ENCODE data around the gene MCC.
"Not testable (repeated sequence)": the region's sequence is repeated elsewhere in the genome, so short reads cannot be mapped to it uniquely, and the experiment has no call there.

Gene MCC

GRCh38 chr5:113425909-113426308 lies 62.3 kb downstream of the MCC start:
- no peak for DNase-seq (ENCODE audit: low read depth)

GRCh38 chr5:113421693-113422092 lies 66.6 kb downstream of the MCC start:
- DNase-seq (ENCODE audit: low read depth), result no peak

- DNase-seq (ENCODE audit: low read depth), result no peak
Measured at GRCh38 chr5:113405530-113405929, 82.7 kb downstream of the MCC start.

DNA sequence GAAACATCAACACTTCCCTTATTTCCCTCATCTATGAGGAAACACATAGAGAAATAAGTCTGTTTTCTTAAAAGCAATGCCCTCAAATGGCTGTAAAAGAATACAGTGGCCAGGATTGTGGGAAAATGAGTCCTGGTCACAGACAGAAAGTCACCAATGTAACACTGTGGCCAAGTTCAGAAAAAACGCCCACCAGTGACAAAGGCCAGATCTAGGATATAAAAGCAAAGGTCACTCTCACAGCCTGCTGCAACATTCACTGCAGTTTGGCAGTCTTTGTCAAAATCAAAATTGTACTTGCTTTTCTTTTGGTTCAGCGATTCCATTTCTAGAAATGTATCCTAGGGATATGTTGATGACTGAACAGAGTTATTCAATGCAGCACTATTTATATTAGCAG lies 84.0 kb downstream of the MCC start:
- DNase-seq (ENCODE audit: low read depth), result no peak

DNA sequence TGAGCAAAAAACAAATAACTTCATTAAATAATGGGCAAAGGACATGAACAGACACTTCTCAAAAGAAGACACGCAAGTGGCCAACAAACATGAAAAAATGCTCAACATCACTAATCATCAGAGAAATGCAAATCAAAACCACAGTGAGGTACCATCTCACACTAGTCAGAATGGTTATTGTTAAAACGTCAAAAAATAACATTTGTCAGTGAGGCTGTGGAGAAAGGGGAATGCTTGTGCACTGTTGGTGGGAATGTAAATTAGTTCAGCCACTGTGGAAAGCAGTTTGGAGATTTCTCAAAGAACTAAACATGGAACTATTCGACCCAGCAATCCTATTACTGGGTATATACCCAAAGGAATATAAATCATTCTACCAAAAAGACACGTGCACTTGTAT lies 90.3 kb downstream of the MCC start:
- DNase-seq (ENCODE audit: low read depth), result not testable (repeated sequence)

- no peak for DNase-seq (ENCODE audit: low read depth)
Measured at GRCh38 chr5:113397046-113397445, 91.2 kb downstream of the MCC start.

- DNase-seq (ENCODE audit: low read depth), result no peak
Measured at GRCh38 chr5:113394658-113395057, 93.6 kb downstream of the MCC start.

GRCh38 chr5:113390224-113390623 lies 98.0 kb downstream of the MCC start:
- DNase-seq (ENCODE audit: low read depth), result no peak

- no peak for DNase-seq (ENCODE audit: low read depth)
Measured at GRCh38 chr5:113389116-113389515, 99.1 kb downstream of the MCC start.

GRCh38 chr5:113387844-113388243 lies 100.4 kb downstream of the MCC start:
- no peak for DNase-seq (ENCODE audit: low read depth)

- no peak for DNase-seq (ENCODE audit: low read depth)
Measured at GRCh38 chr5:113384782-113385285, 103.4 kb downstream of the MCC start.

GRCh38 chr5:113382731-113383130 lies 105.5 kb downstream of the MCC start:
- DNase-seq (ENCODE audit: low read depth), result no peak

DNA sequence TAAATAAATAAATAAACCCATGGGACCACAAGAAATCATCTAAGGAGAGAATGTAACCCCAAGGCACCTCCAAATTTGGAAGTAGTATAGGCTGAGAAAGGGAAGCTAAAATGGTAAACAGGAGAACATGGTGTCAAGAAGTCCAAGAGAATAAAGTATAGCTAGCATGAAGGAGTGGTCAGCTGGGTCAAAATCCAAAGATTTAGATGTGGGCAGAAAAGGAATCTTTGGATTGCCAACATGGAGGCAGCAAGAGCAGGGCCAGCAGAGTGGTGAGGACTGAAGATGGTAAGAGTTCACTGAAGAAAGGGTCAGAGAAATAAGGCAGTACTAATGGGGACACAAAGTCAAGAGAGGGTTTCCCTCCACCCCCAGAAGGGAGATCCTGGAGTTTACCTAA lies 106.5 kb downstream of the MCC start:
- DNase-seq (ENCODE audit: low read depth), result no peak

- no peak for DNase-seq (ENCODE audit: low read depth)
Measured at GRCh38 chr5:113380807-113381326, 107.4 kb downstream of the MCC start.

- DNase-seq (ENCODE audit: low read depth), result no peak
Measured at GRCh38 chr5:113379936-113380806, 108.1 kb downstream of the MCC start.

DNA sequence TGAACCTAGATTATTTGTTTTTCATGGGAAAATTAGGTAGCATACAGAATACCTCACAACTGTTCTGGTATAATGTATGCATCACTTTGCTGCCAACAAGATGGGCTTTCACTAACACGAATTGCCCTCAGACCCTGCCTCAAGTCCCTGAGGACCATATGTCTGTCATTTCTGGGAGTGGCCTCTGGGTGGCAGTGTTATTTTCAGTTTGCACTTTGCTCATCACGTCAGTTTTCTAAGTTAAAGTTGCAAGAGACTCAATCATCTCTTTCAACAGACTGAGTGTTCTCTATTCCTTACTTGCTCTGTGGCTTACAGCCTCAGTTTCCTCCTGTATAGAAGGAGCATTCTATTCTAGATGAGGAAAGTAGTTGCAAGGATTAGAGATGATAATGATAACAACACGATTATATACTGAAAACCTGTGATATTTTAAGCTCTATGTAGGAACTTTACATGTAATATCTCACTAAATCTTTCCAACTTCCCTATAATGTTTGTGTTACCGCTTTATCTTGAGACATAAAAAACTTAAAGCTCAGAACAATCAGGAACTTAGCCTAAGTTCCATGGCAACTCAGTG lies 109.2 kb downstream of the MCC start:
- DNase-seq (ENCODE audit: low read depth), result peak; percentile 32

DNA sequence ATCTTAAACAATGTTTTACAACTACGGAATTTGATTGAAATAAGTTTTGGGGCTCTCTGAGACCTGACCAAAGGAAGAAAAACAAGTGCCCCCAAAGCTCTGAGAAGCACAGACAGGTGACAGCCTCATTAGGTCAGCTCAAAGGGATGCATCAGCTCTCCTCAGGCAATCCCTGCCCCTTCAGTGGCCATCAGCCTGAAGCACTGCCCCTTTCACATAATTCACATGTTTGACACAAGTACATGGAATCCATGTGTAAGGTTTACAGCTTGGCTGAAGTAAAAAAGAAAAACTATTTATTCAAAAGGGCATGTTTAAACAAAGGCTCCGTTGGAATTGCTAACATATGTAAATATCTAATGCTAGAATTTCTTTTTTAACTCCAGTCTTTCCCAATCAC lies 109.7 kb downstream of the MCC start:
- DNase-seq (ENCODE audit: low read depth), result no peak

DNA sequence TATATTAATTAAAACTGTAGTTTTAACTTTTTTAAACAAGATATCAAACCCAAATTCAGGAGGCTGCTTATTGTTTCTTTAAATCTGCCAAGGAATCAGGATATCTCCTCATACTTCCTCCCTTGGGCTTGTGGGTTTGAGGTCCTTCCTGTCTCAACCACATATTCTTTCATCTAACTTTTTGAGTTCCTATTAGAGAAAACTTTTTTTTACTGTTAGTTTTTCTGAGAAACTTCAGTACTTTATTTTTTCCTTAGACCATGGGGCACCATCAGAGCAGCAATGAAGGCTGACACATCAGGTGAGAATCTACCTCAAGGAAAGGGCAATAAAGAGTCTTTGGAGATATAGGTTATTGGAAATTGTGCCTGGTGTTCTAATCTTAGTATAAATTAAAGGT lies 110.2 kb downstream of the MCC start:
- DNase-seq (ENCODE audit: low read depth), result no peak

DNA sequence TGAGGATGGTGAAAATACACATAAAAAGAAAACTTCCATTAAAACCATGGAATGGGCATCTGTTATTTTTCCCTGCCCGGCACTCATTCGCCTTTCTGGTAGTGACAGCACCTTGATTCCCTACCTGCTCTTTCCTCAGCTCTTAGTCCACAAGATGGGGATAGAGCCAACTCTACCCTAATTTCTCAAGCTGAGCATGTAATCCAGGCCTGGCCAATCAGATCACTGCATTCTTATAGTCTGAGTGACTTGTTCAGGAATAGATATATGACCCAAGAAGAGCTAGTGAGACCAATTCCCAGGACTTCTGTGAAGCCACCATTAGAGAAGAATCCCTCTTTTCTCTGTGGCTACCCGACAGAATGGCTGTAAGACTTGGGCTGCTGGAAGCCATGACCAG lies 111.6 kb downstream of the MCC start:
- no peak for DNase-seq (ENCODE audit: low read depth)

DNA sequence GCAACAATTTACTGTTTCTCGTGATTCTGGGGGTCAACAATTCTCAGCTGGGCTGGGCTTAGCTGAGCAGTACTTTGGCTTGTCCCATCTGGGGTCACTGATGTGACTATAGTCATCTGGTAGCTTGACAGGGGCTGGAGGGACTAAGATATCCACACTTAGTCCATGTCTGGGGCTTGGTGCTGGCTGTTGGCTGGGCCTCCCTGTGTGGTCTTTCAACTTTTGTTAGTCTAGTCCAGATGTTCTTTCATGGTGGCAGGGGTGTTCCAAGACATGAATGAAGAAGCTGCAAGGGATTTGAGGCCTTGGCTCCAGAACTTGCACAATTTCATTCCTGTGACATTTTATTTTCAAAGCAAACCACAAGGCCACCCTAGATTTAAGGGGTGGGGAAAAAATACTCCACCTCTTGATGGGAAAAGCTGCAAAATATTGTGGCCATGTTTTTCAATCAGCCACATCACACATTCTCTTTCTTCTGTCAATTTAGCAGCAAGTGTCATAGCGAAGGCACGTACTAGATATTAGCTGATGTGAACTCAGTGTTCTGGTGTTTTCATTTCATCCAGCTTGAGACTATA lies 112.7 kb downstream of the MCC start:
- no peak for DNase-seq (ENCODE audit: low read depth)

- no peak for DNase-seq (ENCODE audit: low read depth)
Measured at GRCh38 chr5:113373426-113373825, 114.8 kb downstream of the MCC start.

GRCh38 chr5:113371721-113372196 lies 116.5 kb downstream of the MCC start:
- DNase-seq (ENCODE audit: low read depth), result no peak

- no peak for DNase-seq (ENCODE audit: low read depth)
Measured at GRCh38 chr5:113367586-113367985, 120.7 kb downstream of the MCC start.
